Muscle layer of duodenum (tissue), 2 donors: Measurements from ENCODE around the gene RPE65.
"Not testable (repeated sequence)": the region's sequence is repeated elsewhere in the genome, so short reads cannot be mapped to it uniquely, and the experiment has no call there.

Experiments
- H3K27ac ChIP-seq: one replicate; pipeline ENCODE4 v1.7.0; 2013; ENCODE audit warnings: mild to moderate bottlenecking, low read length
- H3K27me3 ChIP-seq: one replicate; pipeline ENCODE4 v1.7.0; 2013; ENCODE audit warnings: low read depth, mild to moderate bottlenecking, control low read depth, low read length
- H3K36me3 ChIP-seq, 2 donors: one replicate each; pipeline ENCODE4 v1.7.0; 2013; ENCODE audit warnings: low read length in 2 of 2, control low read depth in 1 of 2, mild to moderate bottlenecking in 1 of 2; ENCODE audit not compliant: insufficient read depth in 2 of 2, control insufficient read depth in 1 of 2
- H3K4me1 ChIP-seq, 2 donors: one replicate each; pipeline ENCODE4 v1.7.0; 2013; ENCODE audit warnings: low read length in 2 of 2, mild to moderate bottlenecking in 2 of 2, control low read depth in 1 of 2, moderate library complexity in 1 of 2; ENCODE audit not compliant: insufficient read depth in 2 of 2, control insufficient read depth in 1 of 2
- H3K4me3 ChIP-seq, 2 donors: one replicate each; pipeline ENCODE4 v1.7.0; 2013; ENCODE audit warnings: low read length in 2 of 2, low read depth in 1 of 2, mild to moderate bottlenecking in 1 of 2
- H3K9me3 ChIP-seq, 2 donors: one replicate each; pipeline ENCODE4 v1.7.0; 2013; ENCODE audit warnings: low read length in 2 of 2, control low read depth in 1 of 2, mild to moderate bottlenecking in 1 of 2; ENCODE audit not compliant: control insufficient read depth in 1 of 2
- donor health status: healthy.

RPE65 gene

GRCh38 chr1:68479501-68479900, 29.7 kb upstream of the RPE65 start:
- Histone ChIP-seq H3K27ac (no peak overlapping the region), H3K4me3 (no peak overlapping the region), H3K27me3 (no peaks in the 10 kb centered on the region), H3K4me1 (no peaks in the 10 kb centered on the region), H3K36me3 (no peaks in the 10 kb centered on the region), H3K9me3 (no peaks in the 10 kb centered on the region)

GRCh38 chr1:68478662-68479061, 28.9 kb upstream of the RPE65 start:
- no peaks in the 10 kb centered on the region for H3K9me3 ChIP-seq
- no peak overlapping the region for H3K4me3 ChIP-seq
- no peaks in the 10 kb centered on the region for H3K4me1 ChIP-seq
- no peak overlapping the region for H3K27ac ChIP-seq
- no peaks in the 10 kb centered on the region for H3K36me3 ChIP-seq
- H3K27me3 ChIP-seq: no peaks in the 10 kb centered on the region

- H3K9me3 ChIP-seq, H3K27ac ChIP-seq, H3K4me3 ChIP-seq, H3K27me3 ChIP-seq, H3K36me3 ChIP-seq, H3K4me1 ChIP-seq: not testable (repeated sequence)
These were observed 26.9 kb upstream of the RPE65 start for GRCh38 chr1:68476626-68477025.

- H3K36me3 ChIP-seq: no peaks in the 10 kb centered on the region
- no peaks in the 10 kb centered on the region for H3K9me3 ChIP-seq
- no peak overlapping the region for H3K4me3 ChIP-seq
- no peak overlapping the region for H3K27ac ChIP-seq
- no peaks in the 10 kb centered on the region for H3K27me3 ChIP-seq
- no peaks in the 10 kb centered on the region for H3K4me1 ChIP-seq
These were observed 23.3 kb upstream of the RPE65 start for GRCh38 chr1:68473060-68473459.

GRCh38 chr1:68470388-68470970, 20.7 kb upstream of the RPE65 start:
- Histone ChIP-seq H3K4me3 (no peak overlapping the region), H3K27ac (no peak overlapping the region)

GRCh38 chr1:68464891-68465290, 15.1 kb upstream of the RPE65 start:
- no peaks in the 10 kb centered on the region for H3K4me1 ChIP-seq
- H3K4me3 ChIP-seq: no peak overlapping the region
- no peak overlapping the region for H3K27ac ChIP-seq
- H3K36me3 ChIP-seq: no peaks in the 10 kb centered on the region
- H3K27me3 ChIP-seq: no peaks in the 10 kb centered on the region
- H3K9me3 ChIP-seq: peaks cover 5 to 6% of the 10 kb centered on the region in 2 donors

More at GRCh38 chr1:68470388-68470970, 20.7 kb upstream of the RPE65 start:
- Histone ChIP-seq H3K27me3 (no peaks in the 10 kb centered on the region), H3K36me3 (no peaks in the 10 kb centered on the region), H3K9me3 (no peaks in the 10 kb centered on the region), H3K4me1 (no peaks in the 10 kb centered on the region)

DNA sequence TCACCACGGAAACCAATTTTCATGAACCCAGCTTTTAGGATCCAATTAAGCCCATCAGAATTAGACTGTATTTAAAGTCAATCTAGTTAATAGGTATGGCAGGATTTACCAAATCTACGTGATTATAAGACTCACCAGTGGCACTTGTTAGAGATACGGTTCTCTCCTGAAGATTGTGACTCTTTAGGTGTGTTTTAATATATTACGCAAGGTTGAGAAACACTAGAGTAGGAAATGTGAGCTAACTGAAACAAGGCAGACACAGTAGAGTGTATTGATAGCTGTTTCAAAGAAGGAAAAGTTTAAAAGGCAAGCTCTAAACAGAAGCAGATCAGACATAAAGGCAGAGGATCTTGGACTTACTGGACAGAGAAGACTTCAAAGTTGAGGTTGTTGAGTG, 11.2 kb upstream of the RPE65 start:
- no peaks in the 10 kb centered on the region for H3K36me3 ChIP-seq
- H3K4me1 ChIP-seq: no peaks in the 10 kb centered on the region
- no peak overlapping the region for H3K4me3 ChIP-seq
- no peaks in the 10 kb centered on the region for H3K27me3 ChIP-seq
- peaks cover 5 to 6% of the 10 kb centered on the region in 2 donors for H3K9me3 ChIP-seq
- H3K27ac ChIP-seq: no peak overlapping the region

DNA sequence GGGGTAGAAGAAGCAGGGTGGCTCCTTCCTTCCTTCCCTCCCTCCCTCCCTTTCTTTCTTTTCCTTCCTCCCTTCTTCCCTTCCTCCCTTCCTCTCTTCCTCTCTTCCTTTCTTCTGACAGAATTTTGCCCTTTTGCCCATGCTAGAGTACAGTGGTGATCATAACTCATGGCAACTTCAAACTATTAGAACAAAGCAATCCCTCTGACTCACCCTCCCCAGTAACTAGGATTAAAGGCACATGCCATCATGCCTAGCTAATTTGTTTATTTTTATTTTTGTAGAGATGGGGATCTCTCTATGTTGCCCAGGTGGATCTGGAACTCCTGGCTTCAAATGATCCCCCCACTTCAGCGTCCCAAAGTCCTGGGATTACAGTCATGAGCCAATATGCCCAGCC, 10.0 kb upstream of the RPE65 start:
- Histone ChIP-seq H3K36me3 (no peaks in the 10 kb centered on the region), H3K27me3 (no peaks in the 10 kb centered on the region), H3K4me3 (no peak overlapping the region), H3K9me3 (peaks cover 5 to 6% of the 10 kb centered on the region in 2 donors), H3K4me1 (no peaks in the 10 kb centered on the region), H3K27ac (no peak overlapping the region)

DNA sequence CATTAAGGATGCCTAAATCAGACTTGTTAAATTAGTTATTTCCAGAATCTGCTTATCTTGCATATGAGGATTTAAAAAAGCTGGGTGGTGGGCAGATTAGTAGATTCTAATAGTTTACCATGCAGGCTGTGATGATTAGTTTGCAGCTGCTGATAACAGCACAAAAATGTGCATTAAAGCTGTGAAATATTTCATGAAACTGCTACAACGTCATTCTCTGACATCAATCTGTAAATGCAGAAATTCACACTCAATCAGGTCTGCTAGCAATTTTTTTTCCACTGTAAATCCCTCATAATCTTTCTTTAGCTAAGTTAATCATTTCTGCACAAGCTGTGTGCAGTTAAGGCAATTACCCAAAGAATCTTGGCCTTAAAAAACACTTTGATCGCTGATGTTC, 9.3 kb upstream of the RPE65 start:
- Histone ChIP-seq H3K4me1 (no peaks in the 10 kb centered on the region), H3K36me3 (no peaks in the 10 kb centered on the region), H3K27ac (no peak overlapping the region), H3K9me3 (peaks cover 0 to 5% of the 10 kb centered on the region in 2 donors), H3K4me3 (no peak overlapping the region), H3K27me3 (no peaks in the 10 kb centered on the region)

GRCh38 chr1:68456202-68456601, 6.4 kb upstream of the RPE65 start:
- Histone ChIP-seq H3K27me3 (no peaks in the 10 kb centered on the region), H3K4me3 (no peak overlapping the region), H3K27ac (no peak overlapping the region), H3K9me3 (no peaks in the 10 kb centered on the region), H3K4me1 (no peaks in the 10 kb centered on the region), H3K36me3 (no peaks in the 10 kb centered on the region)

GRCh38 chr1:68454534-68454933, 4.8 kb upstream of the RPE65 start:
- no peaks in the 10 kb centered on the region for H3K36me3 ChIP-seq
- H3K27me3 ChIP-seq: no peaks in the 10 kb centered on the region
- H3K27ac ChIP-seq: no peak overlapping the region
- H3K4me1 ChIP-seq: peaks cover 0 to 4% of the 10 kb centered on the region in 2 donors
- no peaks in the 10 kb centered on the region for H3K9me3 ChIP-seq
- no peak overlapping the region for H3K4me3 ChIP-seq

DNA sequence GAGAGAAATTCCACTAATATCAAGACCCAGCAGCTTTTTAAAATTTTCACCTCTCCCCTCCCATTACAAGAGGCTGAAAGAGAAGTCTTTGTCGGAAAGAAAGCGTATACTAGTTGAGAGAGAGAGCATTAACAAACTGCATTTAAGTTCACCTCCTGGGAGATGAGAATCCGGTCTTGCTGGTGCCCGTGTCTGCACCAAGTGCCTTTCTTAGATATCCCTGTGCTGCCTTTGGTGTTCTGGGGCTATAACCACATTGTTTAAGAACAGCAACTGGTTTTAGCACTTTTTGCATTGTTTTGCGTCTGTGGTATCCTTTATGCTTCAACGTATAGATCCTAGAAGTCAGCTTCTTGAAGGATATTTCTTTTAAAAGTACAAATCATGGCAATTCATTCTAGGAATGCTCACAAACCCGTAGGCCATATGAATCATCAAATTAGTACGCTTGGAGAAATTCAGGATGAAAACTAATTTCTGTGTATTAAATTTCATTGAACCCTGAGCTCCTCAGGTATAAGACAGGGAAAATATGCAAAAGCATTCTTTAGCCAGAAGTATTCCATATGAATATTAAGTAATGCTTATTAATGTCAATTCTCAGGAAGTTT, 3.4 kb upstream of the RPE65 start:
- peaks cover 0 to 4% of the 10 kb centered on the region in 2 donors for H3K4me1 ChIP-seq
- no peaks in the 10 kb centered on the region for H3K36me3 ChIP-seq
- H3K27me3 ChIP-seq: no peaks in the 10 kb centered on the region
- no peaks in the 10 kb centered on the region for H3K9me3 ChIP-seq
- no peak overlapping the region for H3K27ac ChIP-seq
- no peak overlapping the region for H3K4me3 ChIP-seq
